Measurements from ENCODE around the gene SMARCA2.

The SMARCA2 gene

DNA sequence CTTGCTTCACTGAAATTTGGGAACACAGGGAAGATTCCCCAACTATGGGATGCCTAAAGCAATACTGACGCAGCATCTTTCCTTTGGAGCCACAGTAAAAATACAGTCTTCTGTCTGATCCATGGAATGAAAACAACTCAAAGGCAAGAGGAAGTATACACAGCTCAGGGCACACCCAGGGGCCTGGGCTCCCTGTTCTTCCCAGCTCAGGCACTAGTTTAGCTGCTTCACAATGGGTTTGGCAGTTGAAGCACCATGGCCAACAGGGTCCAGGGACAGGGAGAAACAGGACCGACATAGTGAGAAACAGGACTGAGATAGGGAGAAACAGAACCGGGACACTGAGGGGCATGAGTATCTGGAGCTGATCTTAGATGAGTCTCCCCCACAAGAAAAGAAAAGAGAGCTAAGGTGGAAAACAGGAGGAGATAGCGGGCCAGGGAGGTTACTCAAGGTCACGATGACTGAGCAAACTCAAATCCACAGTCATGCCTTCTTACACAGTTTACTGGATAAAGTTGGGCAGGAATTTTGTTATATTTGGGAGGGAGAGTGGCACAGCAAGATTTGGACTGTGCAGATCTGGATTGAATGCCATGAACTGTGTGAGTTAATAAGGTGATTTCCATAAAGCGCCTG is 198.8 kb downstream of the SMARCA2 start:
- no peak for DNase-seq (ENCODE audit: low read depth)
- no peak overlapping the region for H3K4me3 ChIP-seq (ENCODE audit: low read depth, low read length)
- no peak for TF ChIP-seq CTCF (IDR thresholded peaks at IDR 0.05; ENCODE audit: insufficient read depth, low read depth, low read length, missing control alignments)

DNA sequence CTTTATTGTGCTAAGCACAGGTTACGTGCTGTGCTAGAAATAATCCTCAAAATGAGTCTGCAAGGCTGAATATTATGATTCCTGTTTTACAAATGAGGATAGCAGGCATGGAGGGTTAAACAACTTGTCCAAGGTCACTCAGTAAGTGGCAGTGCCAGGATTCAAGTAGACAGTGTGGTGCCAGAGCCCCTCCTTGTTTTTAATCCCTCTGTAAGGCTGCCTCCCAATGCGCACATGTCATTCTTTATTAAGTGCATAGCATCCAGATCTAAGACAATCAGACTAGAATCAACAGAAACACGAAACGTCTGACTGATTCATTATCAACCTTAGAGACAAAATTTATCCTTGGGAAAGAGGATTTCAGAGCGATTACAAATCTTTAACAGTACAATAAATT is 199.6 kb downstream of the SMARCA2 start:
- H3K4me3 ChIP-seq (ENCODE audit: low read depth, low read length): no peak overlapping the region
- no peak for DNase-seq (ENCODE audit: low read depth)
- no peak for TF ChIP-seq CTCF (IDR thresholded peaks at IDR 0.05; ENCODE audit: insufficient read depth, low read depth, low read length, missing control alignments)

- no peak for DNase-seq (ENCODE audit: low read depth)
- H3K4me3 ChIP-seq (ENCODE audit: low read depth, low read length): no peak overlapping the region
- no peak for TF ChIP-seq CTCF (IDR thresholded peaks at IDR 0.05; ENCODE audit: insufficient read depth, low read depth, low read length, missing control alignments)
These were observed 200.8 kb downstream of the SMARCA2 start for GRCh38 chr9:2215921-2216441.

DNA sequence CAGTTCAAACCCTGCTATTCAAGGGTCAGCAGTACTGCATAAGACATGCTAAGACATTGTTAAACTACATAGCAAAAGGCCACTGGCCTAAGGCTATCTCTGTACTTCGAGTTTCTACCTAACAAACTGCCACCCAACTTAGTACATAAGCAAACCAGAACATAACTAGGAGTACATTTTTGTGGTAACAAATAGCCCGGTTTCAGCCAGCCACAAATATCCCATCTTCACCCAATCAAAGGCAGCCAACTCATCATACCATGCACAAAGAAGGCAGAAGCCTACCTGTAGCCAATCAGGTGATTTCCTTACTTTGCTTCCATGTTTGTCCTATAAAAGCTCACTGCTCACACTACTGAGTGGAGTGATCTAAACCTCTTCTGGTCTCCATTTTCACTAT is 201.4 kb downstream of the SMARCA2 start:
- no peak overlapping the region for H3K4me3 ChIP-seq (ENCODE audit: low read depth, low read length)
- DNase-seq (ENCODE audit: low read depth): no peak
- TF ChIP-seq CTCF (IDR thresholded peaks at IDR 0.05; ENCODE audit: insufficient read depth, low read depth, low read length, missing control alignments): no peak

DNA sequence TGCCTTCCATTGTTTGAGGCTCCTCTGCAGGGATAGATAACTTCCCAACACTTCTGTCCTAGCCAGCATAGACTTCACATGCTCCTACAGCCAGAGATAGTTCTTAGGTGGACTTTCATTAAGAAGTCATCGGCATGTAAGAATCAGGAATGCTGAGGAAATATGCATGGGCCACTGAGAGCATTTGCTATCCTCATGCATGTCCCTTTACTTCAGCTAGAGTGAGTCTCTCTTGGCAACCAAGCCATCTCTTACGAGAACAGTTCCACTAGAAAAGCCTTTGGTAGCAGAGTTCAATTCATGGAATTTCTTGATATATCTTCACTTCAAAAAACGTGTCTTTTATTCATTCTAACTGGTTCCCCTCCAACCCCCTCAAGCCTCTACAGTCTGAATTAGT is 202.4 kb downstream of the SMARCA2 start:
- TF ChIP-seq CTCF (IDR thresholded peaks at IDR 0.05; ENCODE audit: insufficient read depth, low read depth, low read length, missing control alignments): no peak
- DNase-seq (ENCODE audit: low read depth): no peak
- no peak overlapping the region for H3K4me3 ChIP-seq (ENCODE audit: low read depth, low read length)

GRCh38 chr9:2220036-2220435 is 204.9 kb downstream of the SMARCA2 start:
- no peak for DNase-seq (ENCODE audit: low read depth)
- TF ChIP-seq CTCF (IDR thresholded peaks at IDR 0.05; ENCODE audit: insufficient read depth, low read depth, low read length, missing control alignments): no peak
- H3K4me3 ChIP-seq (ENCODE audit: low read depth, low read length): no peak overlapping the region
